H9 (cell line): ENCODE measurements around the gene LRRC15. TPM values are rescaled to one million over a fixed set of nuclear protein-coding genes. Genes with fewer than 3 reads are reported as not detected.

Experiments
- DNase-seq: peaks from one replicate; pipeline ENCODE4 v3.0.0-alpha.2; 2017
- H2AFZ ChIP-seq: one replicate; pipeline ENCODE4 v1.6.1; 2013; ENCODE audit warnings: mild to moderate bottlenecking, low read length, control low read depth, moderate library complexity
- H2AK5ac ChIP-seq: 2 replicates; pipeline ENCODE4 v1.6.1; 2013; ENCODE audit warnings: low read length, control low read depth, mixed read lengths; ENCODE audit not compliant: insufficient read length
- H2BK120ac ChIP-seq: one replicate; pipeline ENCODE4 v1.6.1; 2013; ENCODE audit warnings: low read depth, mild to moderate bottlenecking, low read length, control low read depth, inconsistent platforms; ENCODE audit not compliant: poor library complexity, severe bottlenecking
- H2BK12ac ChIP-seq: 2 replicates; pipeline ENCODE4 v1.6.1; 2013; ENCODE audit warnings: low read length, control low read depth, mixed read lengths, low read depth; ENCODE audit not compliant: insufficient read length
- H2BK15ac ChIP-seq: 2 replicates; pipeline ENCODE4 v1.6.1; 2013; ENCODE audit warnings: low read depth, low read length, control low read depth
- H2BK20ac ChIP-seq: one replicate; pipeline ENCODE4 v1.6.1; 2013; ENCODE audit warnings: low read depth, mild to moderate bottlenecking, low read length, control low read depth, inconsistent platforms; ENCODE audit not compliant: poor library complexity, severe bottlenecking
- H2BK5ac ChIP-seq: 2 replicates; pipeline ENCODE4 v1.6.1; 2013; ENCODE audit warnings: low read length, control low read depth, mixed read lengths; ENCODE audit not compliant: insufficient read length
- H3K14ac ChIP-seq: 2 replicates; pipeline ENCODE4 v1.6.1; 2013; ENCODE audit warnings: low read length, control low read depth; ENCODE audit not compliant: insufficient read depth
- H3K18ac ChIP-seq: 2 replicates; pipeline ENCODE4 v1.6.1; 2013; ENCODE audit warnings: low read depth, mild to moderate bottlenecking, mixed read lengths, low read length, control low read depth; ENCODE audit not compliant: insufficient read length
- H3K23ac ChIP-seq: 2 replicates; pipeline ENCODE4 v1.6.1; 2013; ENCODE audit warnings: low read length, control low read depth, mixed read lengths, low read depth; ENCODE audit not compliant: insufficient read length
- H3K23me2 ChIP-seq: 2 replicates; pipeline ENCODE4 v1.6.1; 2013; ENCODE audit warnings: low read depth, mild to moderate bottlenecking, mixed read lengths, low read length, control low read depth; ENCODE audit not compliant: insufficient read length, poor library complexity, severe bottlenecking
- H3K27ac ChIP-seq: 2 replicates; pipeline ENCODE4 v1.5.1; 2013; ENCODE audit warnings: low read length, control low read depth, mixed read lengths, low read depth; ENCODE audit not compliant: insufficient read length
- H3K27me3 ChIP-seq: 2 replicates; pipeline ENCODE4 v1.6.1; 2013; ENCODE audit warnings: low read length, control low read depth, inconsistent platforms; ENCODE audit not compliant: insufficient read depth
- H3K4ac ChIP-seq: 2 replicates; pipeline ENCODE4 v1.6.1; 2013; ENCODE audit warnings: low read depth, mild to moderate bottlenecking, control low read depth, inconsistent platforms, low read length, moderate library complexity
- H3K4me1 ChIP-seq: 2 replicates; pipeline ENCODE4 v1.6.1; 2013; ENCODE audit warnings: low read length, control low read depth, inconsistent platforms; ENCODE audit not compliant: insufficient read depth
- H3K4me2 ChIP-seq: 2 replicates; pipeline ENCODE4 v1.6.1; 2013; ENCODE audit warnings: low read length, control low read depth, mixed read lengths; ENCODE audit not compliant: insufficient read length, insufficient read depth
- H3K56ac ChIP-seq: 2 replicates; pipeline ENCODE4 v1.6.1; 2013; ENCODE audit warnings: low read depth, mild to moderate bottlenecking, mixed read lengths, low read length, control low read depth; ENCODE audit not compliant: insufficient read length
- H3K79me1 ChIP-seq: 2 replicates; pipeline ENCODE4 v1.6.1; 2013; ENCODE audit warnings: low read depth, mild to moderate bottlenecking, moderate library complexity, low read length, control low read depth, inconsistent platforms; ENCODE audit not compliant: insufficient read depth, poor library complexity, severe bottlenecking
- H3K79me2 ChIP-seq: 2 replicates; pipeline ENCODE4 v1.6.1; 2013; ENCODE audit warnings: low read length, control low read depth, inconsistent platforms; ENCODE audit not compliant: insufficient read depth
- H3K9ac ChIP-seq: 2 replicates; pipeline ENCODE4 v1.6.1; 2013; ENCODE audit warnings: low read length, control low read depth, mixed read lengths; ENCODE audit not compliant: insufficient read length; ENCODE audit errors: extremely low read depth
- H3K9me3 ChIP-seq: one replicate; pipeline ENCODE4 v1.6.1; 2013; ENCODE audit warnings: low read depth, low read length, inconsistent platforms; ENCODE audit not compliant: control insufficient read depth
- H3T11ph ChIP-seq: one replicate; pipeline ENCODE4 v1.6.1; 2013; ENCODE audit warnings: mild to moderate bottlenecking, low read length, control low read depth, inconsistent platforms
- H4K20me1 ChIP-seq: one replicate; pipeline ENCODE4 v1.6.1; 2013; ENCODE audit not compliant: control insufficient read depth, insufficient read length, insufficient read depth
- H4K5ac ChIP-seq: 2 replicates; pipeline ENCODE4 v1.6.1; 2013; ENCODE audit warnings: low read depth, mild to moderate bottlenecking, mixed read lengths, low read length, control low read depth; ENCODE audit not compliant: insufficient read length
- H4K8ac ChIP-seq: replicated peaks from 2 replicates; pipeline ENCODE4 v1.6.1; 2013; ENCODE audit warnings: low read length, control low read depth, mixed read lengths, low read depth; ENCODE audit not compliant: insufficient read length
- H4K91ac ChIP-seq: 2 replicates; pipeline ENCODE4 v1.6.1; 2013; ENCODE audit warnings: low read depth, mild to moderate bottlenecking, moderate library complexity, mixed read lengths, low read length, control low read depth; ENCODE audit not compliant: insufficient read length
- H3K27ac Mint-ChIP-seq, 3 experiments: 2 replicates in 2 of 3; 3 replicates in 1 of 3; pipeline ENCODE4 v1.8.0; 2020 to 2021; ENCODE audit warnings: mixed read lengths in 3 of 3, mild to moderate bottlenecking in 1 of 3, moderate library complexity in 1 of 3
- H3K27me3 Mint-ChIP-seq: 2 replicates; pipeline ENCODE4 v1.8.0; 2021; ENCODE audit warnings: low read depth, mild to moderate bottlenecking, moderate library complexity, mixed read lengths
- H3K36me3 Mint-ChIP-seq, 3 experiments: 2 replicates in 2 of 3; 3 replicates in 1 of 3; pipeline ENCODE4 v1.8.0; 2020 to 2021; ENCODE audit warnings: low read depth in 3 of 3, mixed read lengths in 3 of 3; ENCODE audit not compliant: insufficient read depth in 1 of 3
- H3K4me1 Mint-ChIP-seq, 2 experiments: 2 replicates each; pipeline ENCODE4 v1.8.0; 2020; ENCODE audit warnings: mixed read lengths in 2 of 2
- H3K4me3 Mint-ChIP-seq, 2 experiments: 2 replicates in 1 of 2; 3 replicates in 1 of 2; pipeline ENCODE4 v1.8.0; 2020 to 2021; ENCODE audit warnings: mild to moderate bottlenecking in 2 of 2, mixed read lengths in 2 of 2, moderate library complexity in 1 of 2
- H3K9me3 Mint-ChIP-seq, 2 experiments: 2 replicates in 1 of 2; 3 replicates in 1 of 2; pipeline ENCODE4 v1.8.0; 2020; ENCODE audit warnings: mild to moderate bottlenecking in 2 of 2, mixed read lengths in 2 of 2, moderate library complexity in 1 of 2
- CTCF ChIP-seq: fragments of 200-600 bp; sonication (generic); conservative IDR thresholded peaks from 3 replicates; pipeline ENCODE4 v1.8.0; 2021; ENCODE audit warnings: antibody characterized with exemption, mild to moderate bottlenecking
- WGBS: extraction: QIAGEN DNeasy Blood & Tissue Kit; methylation state at CpG from one replicate; pipeline ENCODE4 v1.1.7; 2013; ENCODE audit warnings: missing lambda C conversion rate, low lambda C conversion rate, mixed read lengths; ENCODE audit not compliant: insufficient read length; ENCODE audit errors: extremely low coverage; 5-methylcytosine and 5-hydroxymethylcytosine counted together
- total RNA-seq: library from RNA; stranded (reverse); gene quantifications from 2 replicates; pipeline ENCODE4 v1.2.1, GENCODE V29; 2021

Gene LRRC15
- total RNA-seq, 1 experiment from 2014 or later = 0.07 TPM

DNA sequence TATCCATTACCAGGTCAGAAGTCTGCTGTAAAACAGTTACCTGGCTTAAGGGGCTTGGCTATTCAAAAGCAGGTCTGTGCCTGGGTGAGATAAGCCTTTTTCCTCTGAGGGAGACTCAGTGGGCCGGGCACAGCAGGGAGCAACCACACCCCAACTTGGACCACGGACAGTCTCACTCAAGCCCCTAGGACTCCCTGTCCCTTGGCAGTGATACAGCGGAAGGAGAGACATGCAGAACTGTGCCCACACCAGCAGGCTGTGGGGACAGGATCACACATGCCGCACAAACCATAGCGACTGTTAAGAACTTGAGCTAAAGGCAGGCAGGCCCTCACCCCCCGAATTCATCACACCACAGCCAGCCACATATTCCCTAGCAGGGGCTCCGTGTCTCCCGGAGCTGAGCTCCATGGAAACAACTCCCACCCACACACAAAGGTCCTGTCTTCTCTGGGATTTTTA, 32.4 kb upstream of the LRRC15 start:
- Histone ChIP-seq H3K56ac (no peak overlapping the region), H3T11ph (no peak overlapping the region), H3K4me1 (no peaks in the 10 kb centered on the region; the same call in 1 of the 2 replicates), H3K9me3 (no peaks in the 10 kb centered on the region), H4K8ac (no peak overlapping the region), H3K9ac (no peak overlapping the region), H3K23ac (no peak overlapping the region), H2BK120ac (no peak overlapping the region), H2BK15ac (no peak overlapping the region), H3K14ac (no peak overlapping the region), H2AK5ac (no peak overlapping the region), H2BK12ac (no peak overlapping the region), H4K91ac (no peak overlapping the region), H3K27me3 (peaks cover 16% of the 10 kb centered on the region; the same call in 1 of the 2 replicates), H2BK5ac (no peak overlapping the region), H2AFZ (no peak overlapping the region), H3K23me2 (peaks cover 8% of the 10 kb centered on the region), H3K79me1 (no peaks in the 10 kb centered on the region), H4K20me1 (no peaks in the 10 kb centered on the region), H3K18ac (no peak overlapping the region), H3K79me2 (no peaks in the 10 kb centered on the region), H4K5ac (no peak overlapping the region), H2BK20ac (no peak overlapping the region), H3K4me2 (no peak overlapping the region), H3K4ac (no peak overlapping the region), H3K27ac (no peak overlapping the region)
- H3K4me1 Mint-ChIP-seq = peaks cover 0 to 11% of the 10 kb centered on the region in 2 experiments; a peak in 1 of 4 replicates
- peaks cover 2% of the 10 kb centered on the region; the same call in 1 of the 2 replicates for H3K27me3 Mint-ChIP-seq
- WGBS = no CpG with 5 or more reads among the region's 8 CpGs
- DNase-seq = no peak
- peaks cover 0 to 6% (median 0%) of the 10 kb centered on the region in 3 experiments; a peak in 3 of 7 replicates for H3K36me3 Mint-ChIP-seq
- no peak for TF ChIP-seq CTCF
- no peak overlapping the region; a peak in 1 of 7 replicates for H3K27ac Mint-ChIP-seq
- no peak overlapping the region for H3K4me3 Mint-ChIP-seq
- no peaks in the 10 kb centered on the region; a peak in 1 of 5 replicates for H3K9me3 Mint-ChIP-seq
